Thyroid gland (tissue), 4 donors: ENCODE measurements around the gene ARHGAP10. TPM values are rescaled to one million over a fixed set of nuclear protein-coding genes. Genes with fewer than 3 reads are reported as not detected.

ENCODE experiments used
- DNase-seq, 2 donors: peaks; one replicate each; pipeline ENCODE4 v3.0.0-alpha.2; 2019
- H3K27ac ChIP-seq, 3 donors: fragments of 200-600 bp; sonication (generic); 1 replicate in 2 of 3; 2 replicates in 1 of 3; pipeline ENCODE4 v1.5.1; 2016 to 2019; ENCODE audit warnings: mild to moderate bottlenecking in 1 of 3, moderate library complexity in 1 of 3
- H3K27me3 ChIP-seq: fragments of 200-600 bp; sonication (generic); one replicate; pipeline ENCODE4 v1.5.1; 2019
- H3K36me3 ChIP-seq, 2 donors: fragments of 200-600 bp; sonication (generic); one replicate each; pipeline ENCODE4 v1.5.1; 2016 to 2019
- H3K4me1 ChIP-seq, 2 donors: fragments of 200-600 bp; sonication (generic); one replicate each; pipeline ENCODE4 v1.5.1; 2017 to 2019
- H3K4me3 ChIP-seq, 3 donors: fragments of 200-600 bp; sonication (generic); replicated peaks in 1 of 3; 1 replicate in 2 of 3; 2 replicates in 1 of 3; pipeline ENCODE4 v1.5.1; 2016; ENCODE audit warnings: mild to moderate bottlenecking in 1 of 3
- H3K9me3 ChIP-seq: fragments of 200-600 bp; sonication (generic); one replicate; pipeline ENCODE4 v1.5.1; 2017
- POLR2A ChIP-seq, 2 donors: fragments of 450-650 bp; IDR thresholded peaks; one replicate each; pipeline ENCODE4 v1.6.1; 2017; ENCODE audit warnings: antibody characterized with exemption in 2 of 2, mild to moderate bottlenecking in 2 of 2, moderate library complexity in 1 of 2
- WGBS, 2 donors: methylation state at CpG; one replicate each; pipeline ENCODE4 v1.1.5; 2017; 5-methylcytosine and 5-hydroxymethylcytosine counted together
- intact Hi-C: fragments of 100-400 bp; cut with DNase I; formaldehyde crosslinking; loops from one replicate; pipeline ENCODE4 v1.15.1; 2023
- total RNA-seq, 4 donors: library from RNA; depleted of rRNA; stranded (reverse); fragments of >200 nt; gene quantifications; one replicate each; pipeline ENCODE4 v1.2.3, GENCODE V29; 2016
- TF ChIP-seq, protein P1 (sequence below), 6 experiments: fragments of 200-600 bp in 3 of 6; fragments of 450-650 bp in 3 of 6; sonication (generic) in 3 of 6; IDR thresholded peaks; one replicate each; pipeline ENCODE4 v1.5.1; 2016 to 2019; ENCODE audit warnings: antibody characterized with exemption in 6 of 6, mild to moderate bottlenecking in 2 of 6, inconsistent platforms in 1 of 6, moderate library complexity in 1 of 6

ARHGAP10 gene
- total RNA-seq, 4 donors from 2014 or later, result 39.5 to 78.4 (median 42.0) TPM

DNA sequence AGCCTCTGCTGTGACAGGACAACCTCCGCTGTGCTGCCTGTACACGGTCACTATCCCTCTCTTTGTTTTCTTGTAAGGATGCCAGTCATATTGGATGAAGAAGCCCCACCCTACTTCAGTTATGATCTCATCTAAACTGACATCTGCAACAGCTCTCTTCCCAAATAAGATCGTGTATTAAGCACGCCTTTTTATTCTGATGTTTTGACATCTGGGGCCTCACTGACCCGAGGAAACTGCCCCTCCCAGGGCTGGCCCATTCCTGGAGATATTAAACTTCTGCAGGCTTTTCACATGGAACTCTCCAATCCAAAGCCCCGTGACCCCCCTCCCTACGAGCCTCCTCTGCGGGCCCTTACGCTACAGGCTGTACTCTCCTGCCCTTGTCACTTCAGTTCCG lies 232.0 kb downstream of the ARHGAP10 start:
- no peaks in the 10 kb centered on the region for H3K36me3 ChIP-seq
- no peak for DNase-seq
- no peak overlapping the region for H3K27ac ChIP-seq
- no peaks in the 10 kb centered on the region for H3K4me1 ChIP-seq
- H3K27me3 ChIP-seq, result no peaks in the 10 kb centered on the region
- intact Hi-C loops, result no loop called here
- H3K4me3 ChIP-seq, result no peak overlapping the region
- 90 to 93% methylated on average over 10 of the region's 10 CpGs for WGBS, 2 donors
- TF ChIP-seq POLR2A (IDR thresholded peaks at IDR 0.05), result no peak
- TF ChIP-seq, protein P1, sequence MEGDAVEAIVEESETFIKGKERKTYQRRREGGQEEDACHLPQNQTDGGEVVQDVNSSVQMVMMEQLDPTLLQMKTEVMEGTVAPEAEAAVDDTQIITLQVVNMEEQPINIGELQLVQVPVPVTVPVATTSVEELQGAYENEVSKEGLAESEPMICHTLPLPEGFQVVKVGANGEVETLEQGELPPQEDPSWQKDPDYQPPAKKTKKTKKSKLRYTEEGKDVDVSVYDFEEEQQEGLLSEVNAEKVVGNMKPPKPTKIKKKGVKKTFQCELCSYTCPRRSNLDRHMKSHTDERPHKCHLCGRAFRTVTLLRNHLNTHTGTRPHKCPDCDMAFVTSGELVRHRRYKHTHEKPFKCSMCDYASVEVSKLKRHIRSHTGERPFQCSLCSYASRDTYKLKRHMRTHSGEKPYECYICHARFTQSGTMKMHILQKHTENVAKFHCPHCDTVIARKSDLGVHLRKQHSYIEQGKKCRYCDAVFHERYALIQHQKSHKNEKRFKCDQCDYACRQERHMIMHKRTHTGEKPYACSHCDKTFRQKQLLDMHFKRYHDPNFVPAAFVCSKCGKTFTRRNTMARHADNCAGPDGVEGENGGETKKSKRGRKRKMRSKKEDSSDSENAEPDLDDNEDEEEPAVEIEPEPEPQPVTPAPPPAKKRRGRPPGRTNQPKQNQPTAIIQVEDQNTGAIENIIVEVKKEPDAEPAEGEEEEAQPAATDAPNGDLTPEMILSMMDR (IDR thresholded peaks at IDR 0.05), result no peak
- no peaks in the 10 kb centered on the region for H3K9me3 ChIP-seq

GRCh38 chr4:147964266-147964880 lies 232.5 kb downstream of the ARHGAP10 start:
- intact Hi-C loops, result no loop called here
- Histone ChIP-seq H3K27me3 (no peaks in the 10 kb centered on the region), H3K9me3 (no peaks in the 10 kb centered on the region), H3K27ac (no peak overlapping the region), H3K4me1 (no peaks in the 10 kb centered on the region), H3K4me3 (no peak overlapping the region), H3K36me3 (no peaks in the 10 kb centered on the region)
- DNase-seq, result no peak
- 87 to 89% methylated on average over 14 of the region's 14 CpGs for WGBS, 2 donors
- no peak for TF ChIP-seq POLR2A (IDR thresholded peaks at IDR 0.05)

DNA sequence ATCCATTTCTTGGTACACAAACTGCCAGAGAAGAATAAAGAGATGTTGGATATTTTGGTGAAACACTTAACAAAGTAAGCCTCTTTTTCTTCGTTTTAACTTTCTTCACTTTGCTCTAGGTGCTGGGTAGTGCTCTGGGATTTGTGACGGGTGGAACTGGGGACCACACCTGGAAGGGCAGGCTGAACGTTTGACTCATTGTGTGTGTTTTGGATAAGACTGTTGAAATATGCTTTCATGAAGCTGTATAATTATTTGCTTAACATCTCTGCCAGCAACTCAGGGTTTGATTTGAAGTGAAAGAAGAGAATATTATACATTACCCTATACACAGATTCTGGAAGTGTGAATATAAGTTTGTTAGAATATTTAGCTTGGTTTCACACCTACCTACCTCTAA lies 233.2 kb downstream of the ARHGAP10 start:
- 75 to 88% methylated on average over 3 of the region's 3 CpGs for WGBS, 2 donors
- Histone ChIP-seq H3K9me3 (no peaks in the 10 kb centered on the region), H3K27me3 (no peaks in the 10 kb centered on the region), H3K27ac (no peak overlapping the region), H3K4me1 (no peaks in the 10 kb centered on the region), H3K4me3 (no peak overlapping the region), H3K36me3 (no peaks in the 10 kb centered on the region)
- intact Hi-C loops, result no loop called here
- TF ChIP-seq, protein P1 (IDR thresholded peaks at IDR 0.05), result no peak
- no peak for TF ChIP-seq POLR2A (IDR thresholded peaks at IDR 0.05)
- no peak for DNase-seq

GRCh38 chr4:147965873-147966272 lies 234.0 kb downstream of the ARHGAP10 start:
- no peak for DNase-seq
- Histone ChIP-seq H3K9me3 (no peaks in the 10 kb centered on the region), H3K27ac (no peak overlapping the region), H3K27me3 (no peaks in the 10 kb centered on the region), H3K4me1 (no peaks in the 10 kb centered on the region), H3K4me3 (no peak overlapping the region), H3K36me3 (no peaks in the 10 kb centered on the region)
- TF ChIP-seq POLR2A (IDR thresholded peaks at IDR 0.05), result no peak
- TF ChIP-seq, protein P1 (IDR thresholded peaks at IDR 0.05), result no peak
- 96 to 100% methylated on average over 1 of the region's 1 CpG for WGBS, 2 donors
- intact Hi-C loops, result no loop called here

- no peak for DNase-seq
- intact Hi-C loops, result no loop called here
- Histone ChIP-seq H3K36me3 (no peaks in the 10 kb centered on the region), H3K4me3 (no peak overlapping the region), H3K27me3 (no peaks in the 10 kb centered on the region), H3K27ac (no peak overlapping the region), H3K9me3 (no peaks in the 10 kb centered on the region), H3K4me1 (no peaks in the 10 kb centered on the region)
- 91 to 94% methylated on average over 5 of the region's 5 CpGs for WGBS, 2 donors
- no peak for TF ChIP-seq POLR2A (IDR thresholded peaks at IDR 0.05)
- TF ChIP-seq, protein P1 (IDR thresholded peaks at IDR 0.05), result no peak
These were observed 236.8 kb downstream of the ARHGAP10 start for GRCh38 chr4:147968641-147969040.
